K562 (cell line): ENCODE data around the gene CORO6. TPM values are rescaled to one million over a fixed set of nuclear protein-coding genes. Genes with fewer than 3 reads are reported as not detected.

Experiments used
- ATAC-seq: fragments of 200-7000 bp; cut with Tn5 transposase; 3 replicates; pipeline ENCODE4 v1.9.1; 2020; ENCODE audit warnings: moderate library complexity
- BruUV-seq: library from RNA; stranded (reverse); fragments of 400-500 nt; replicated peaks from 2 replicates; lab custom pipeline; 2021; lab: Mats Ljungman, UMichigan
- CTCF ChIA-PET: fragments of 300-600 bp; formaldehyde crosslinking; extraction: SDS; loops from one replicate; lab custom pipeline; 2021; ENCODE audit warnings: low intra/inter-chr PET ratio; lab: Yijun Ruan, JAX
- POLR2A ChIA-PET: fragments of 300-600, 350-650 bp; sonication (Branson Sonifier 250); formaldehyde crosslinking; extraction: SDS; loops from one replicate; lab custom pipeline; 2021; ENCODE audit warnings: antibody characterized with exemption, inconsistent platforms; lab: Yijun Ruan, JAX
- DNase-seq, 4 experiments: peaks; one replicate each; pipeline versions ENCODE4 v3.0.0 to v3.0.0-alpha.2; 2011 to 2018; ENCODE audit warnings: low spot score in 3 of 4, mixed read lengths in 3 of 4; ENCODE audit errors: extremely low read depth in 1 of 4
- FAIRE-seq: peaks from 2 replicates; lab custom pipeline; 2011; peaks lifted over from hg19 to GRCh38; lab: Jason Lieb, UNC
- H2AFZ ChIP-seq: 2 replicates; pipeline ENCODE4 v1.6.0; 2011; ENCODE audit warnings: low read depth, low read length, control low read depth, inconsistent platforms
- H3K27ac ChIP-seq: fragments of 200-600 bp; 3 replicates; pipeline ENCODE4 v1.8.0; 2011; ENCODE audit warnings: low read depth, mild to moderate bottlenecking, control low read depth, inconsistent platforms, low read length, moderate library complexity, mixed read lengths; ENCODE audit errors: extremely low read depth
- H3K27me3 ChIP-seq, 2 experiments: fragments of 300-600 bp in 1 of 2; 2 replicates in 1 of 2; 3 replicates in 1 of 2; pipeline versions ENCODE4 v1.6.0 to v1.8.0; 2011; ENCODE audit warnings: inconsistent platforms in 2 of 2, low read length in 2 of 2, mild to moderate bottlenecking in 1 of 2, mixed read lengths in 1 of 2, moderate library complexity in 1 of 2; ENCODE audit not compliant: control insufficient read depth in 2 of 2, insufficient read depth in 2 of 2
- H3K36me3 ChIP-seq: fragments of 300-600 bp; 3 replicates; pipeline ENCODE4 v1.8.0; 2011; ENCODE audit warnings: mild to moderate bottlenecking, low read length, inconsistent platforms; ENCODE audit not compliant: control insufficient read depth, insufficient read depth
- H3K4me1 ChIP-seq, 2 experiments: fragments of 200-600 bp in 1 of 2; replicated peaks in 1 of 2; 2 replicates in 1 of 2; 3 replicates in 1 of 2; pipeline versions ENCODE4 v1.5.1 to v1.8.0; 2011; ENCODE audit warnings: inconsistent platforms in 2 of 2, low read length in 2 of 2, mild to moderate bottlenecking in 1 of 2, mixed read lengths in 1 of 2, moderate library complexity in 1 of 2; ENCODE audit not compliant: control insufficient read depth in 2 of 2, insufficient read depth in 2 of 2
- H3K4me2 ChIP-seq: 2 replicates; pipeline ENCODE4 v1.6.1; 2011; ENCODE audit warnings: low read length, control low read depth, inconsistent platforms, mixed read lengths; ENCODE audit not compliant: insufficient read depth
- H3K4me3 ChIP-seq: fragments of 200-600 bp; sonication (generic), shearing (Covaris generic); 2 replicates; pipeline ENCODE4 v1.5.1; 2016; ENCODE audit warnings: control low read depth, inconsistent platforms
- H3K79me2 ChIP-seq: fragments of 200-600 bp; 3 replicates; pipeline ENCODE4 v1.8.0; 2011; ENCODE audit warnings: low read length, inconsistent platforms; ENCODE audit not compliant: control insufficient read depth, insufficient read depth
- H3K9ac ChIP-seq, 2 experiments: 2 replicates each; pipeline versions ENCODE4 v1.6.0 to v1.6.1; 2011; ENCODE audit warnings: low read depth in 2 of 2, low read length in 2 of 2, control low read depth in 1 of 2, inconsistent platforms in 1 of 2, mild to moderate bottlenecking in 1 of 2, mixed read lengths in 1 of 2; ENCODE audit not compliant: insufficient read depth in 1 of 2
- H3K9me1 ChIP-seq: one replicate; pipeline ENCODE4 v1.6.0; 2011; ENCODE audit warnings: inconsistent platforms, mild to moderate bottlenecking, low read length, moderate library complexity; ENCODE audit not compliant: control insufficient read depth, insufficient read depth
- H3K9me3 ChIP-seq: replicated peaks from 2 replicates; pipeline ENCODE4 v1.5.1; 2011; ENCODE audit warnings: low read depth, low read length, inconsistent platforms; ENCODE audit not compliant: control insufficient read depth, insufficient read depth
- H4K20me1 ChIP-seq: replicated peaks from 2 replicates; pipeline ENCODE4 v1.6.1; 2011; ENCODE audit warnings: low read length, inconsistent platforms, mixed read lengths; ENCODE audit not compliant: control insufficient read depth, insufficient read depth
- ATF7 ChIP-seq: fragments of 450-650 bp; IDR thresholded peaks from 2 replicates; pipeline ENCODE4 v1.7.1; 2014; ENCODE audit warnings: mild to moderate bottlenecking, moderate library complexity
- CCNT2 ChIP-seq: IDR thresholded peaks from 2 replicates; pipeline ENCODE4 v1.6.1; 2011; ENCODE audit warnings: borderline replicate concordance, low read depth, mild to moderate bottlenecking, moderate library complexity, mixed read lengths, low read length; ENCODE audit not compliant: insufficient read length; ENCODE audit errors: extremely low read depth
- CTBP1 ChIP-seq: fragments of 450-650 bp; IDR thresholded peaks from 2 replicates; pipeline ENCODE4 v1.6.1; 2016; ENCODE audit warnings: borderline replicate concordance
- CXXC5 ChIP-seq: fragments of 250-450 bp; sonication (Bioruptor Pico); IDR thresholded peaks from 2 replicates; pipeline ENCODE4 v1.8.0; 2022; ENCODE audit warnings: inconsistent platforms, mild to moderate bottlenecking, moderate library complexity
- FIP1L1 ChIP-seq: fragments of 200-400 bp; formaldehyde crosslinking; IDR thresholded peaks from 2 replicates; pipeline ENCODE4 v1.6.1; 2018; ENCODE audit warnings: mild to moderate bottlenecking, low read depth, low read length; ENCODE audit not compliant: poor library complexity, severe bottlenecking
- HCFC1 ChIP-seq: IDR thresholded peaks from 2 replicates; pipeline ENCODE4 v1.6.1; 2012; ENCODE audit warnings: low read depth, low read length, improper control_type of control experiment
- HMGN3 ChIP-seq: IDR thresholded peaks from 2 replicates; pipeline ENCODE4 v1.6.1; 2011; ENCODE audit warnings: borderline replicate concordance, low read depth, mild to moderate bottlenecking, mixed read lengths, low read length; ENCODE audit not compliant: insufficient read length; ENCODE audit errors: extremely low read depth
- MTA3 ChIP-seq: fragments of 450-650 bp; formaldehyde crosslinking; IDR thresholded peaks from 2 replicates; pipeline ENCODE4 v1.6.1; 2017; ENCODE audit warnings: mild to moderate bottlenecking, borderline replicate concordance
- NFIC ChIP-seq: fragments of 450-650 bp; IDR thresholded peaks from 2 replicates; pipeline ENCODE4 v1.6.1; 2017; ENCODE audit warnings: mild to moderate bottlenecking, inconsistent platforms
- NONO ChIP-seq, 2 experiments: fragments of 200-400 bp in 1 of 2; fragments of 450-650 bp in 1 of 2; formaldehyde crosslinking in 1 of 2; IDR thresholded peaks; 2 replicates each; pipeline ENCODE4 v1.6.1; 2017; ENCODE audit warnings: low read depth in 2 of 2, mild to moderate bottlenecking in 2 of 2, moderate library complexity in 2 of 2, low read length in 1 of 2
- NR2C2 ChIP-seq, 2 experiments: fragments of 200-800 bp in 1 of 2; sonication (Bioruptor generic) in 1 of 2; sonication (generic) in 1 of 2; formaldehyde crosslinking in 1 of 2; IDR thresholded peaks; 2 replicates each; pipeline versions ENCODE4 v1.6.1 to v1.8.0; 2016 to 2022; ENCODE audit warnings: mild to moderate bottlenecking in 1 of 2, missing compliant biosample characterization in 1 of 2, missing genetic modification characterization in 1 of 2, missing genetic modification reagents in 1 of 2
- POLR3G ChIP-seq: IDR thresholded peaks from 2 replicates; pipeline ENCODE4 v1.6.1; 2011; ENCODE audit not compliant: insufficient read length, insufficient replicate concordance; ENCODE audit errors: extremely low read depth
- WGBS: fragments of 100-300 bp; shearing (Covaris generic); methylation state at CpG from one replicate; pipeline ENCODE4 v1.1.6; 2016; ENCODE audit warnings: low coverage, mixed read lengths; ENCODE audit not compliant: insufficient coverage; ENCODE audit errors: missing lambda C conversion rate; 5-methylcytosine and 5-hydroxymethylcytosine counted together
- in situ Hi-C: fragments of 300-500 bp; cut with MboI; formaldehyde crosslinking; loops from 4 replicates; pipeline ENCODE4 v1.15.0; 2018; ENCODE audit warnings: inconsistent platforms, mixed read lengths
- intact Hi-C: fragments of 100-400 bp; cut with micrococcal nuclease; formaldehyde crosslinking; loops from 2 replicates; pipeline ENCODE4 v1.14.2; 2022
- polyA plus RNA-seq, 8 experiments: library from polyadenylated mRNA; depleted of rRNA in 4 of 8; stranded (reverse) in 5 of 8; unstranded in 3 of 8; fragments of >200 nt; fragmentation: Nextera tagmentation in 2 of 8; fragmentation: Illumina TruSeq in 1 of 8; extraction: Ambion mirVana in 2 of 8; extraction: Trizol in 1 of 8; gene quantifications; 2 replicates each; pipeline versions ENCODE4 v1.2.1 to v1.2.3, GENCODE V29; 2011 to 2014; ENCODE audit warnings: inconsistent platforms in 1 of 8, missing spikeins in 1 of 8
- total RNA-seq, 7 experiments: library from RNA; depleted of rRNA in 6 of 7; stranded (reverse); fragments of >200 nt in 6 of 7; fragmentation: Illumina TruSeq in 2 of 7; extraction: Trizol in 2 of 7; gene quantifications; 2 replicates each; pipeline versions ENCODE4 v1.2.1 to v1.2.3, GENCODE V29; 2011 to 2021; ENCODE audit warnings: low replicate concordance in 1 of 7
- TF ChIP-seq, protein P1 (sequence below), 3 experiments: fragments of 200-800 bp in 1 of 3; sonication (Bioruptor generic) in 1 of 3; sonication (generic) in 1 of 3; formaldehyde crosslinking in 1 of 3; IDR thresholded peaks; 2 replicates each; pipeline versions ENCODE4 v1.6.1 to v1.8.0; 2016 to 2022; ENCODE audit warnings: mild to moderate bottlenecking in 2 of 3, missing compliant biosample characterization in 2 of 3, missing genetic modification characterization in 2 of 3, missing genetic modification reagents in 1 of 3
- TF ChIP-seq, protein P2 (sequence below), 3 experiments: fragments of 200-800 bp in 1 of 3; fragments of 250-450 bp in 1 of 3; fragments of 450-650 bp in 1 of 3; sonication (Bioruptor Pico) in 1 of 3; sonication (Bioruptor generic) in 1 of 3; formaldehyde crosslinking in 1 of 3; IDR thresholded peaks; 2 replicates each; pipeline versions ENCODE4 v1.6.1 to v1.8.0; 2016 to 2022; ENCODE audit warnings: mild to moderate bottlenecking in 2 of 3, missing genetic modification characterization in 2 of 3, missing compliant biosample characterization in 1 of 3, moderate library complexity in 1 of 3

The CORO6 gene
- total and polyA plus RNA-seq, 9 of the 15 experiments (the other 6 are each of a cell fraction or from before 2014, with no cell fraction given) = 0.04 to 11.9 (median 2.4) TPM

DNA sequence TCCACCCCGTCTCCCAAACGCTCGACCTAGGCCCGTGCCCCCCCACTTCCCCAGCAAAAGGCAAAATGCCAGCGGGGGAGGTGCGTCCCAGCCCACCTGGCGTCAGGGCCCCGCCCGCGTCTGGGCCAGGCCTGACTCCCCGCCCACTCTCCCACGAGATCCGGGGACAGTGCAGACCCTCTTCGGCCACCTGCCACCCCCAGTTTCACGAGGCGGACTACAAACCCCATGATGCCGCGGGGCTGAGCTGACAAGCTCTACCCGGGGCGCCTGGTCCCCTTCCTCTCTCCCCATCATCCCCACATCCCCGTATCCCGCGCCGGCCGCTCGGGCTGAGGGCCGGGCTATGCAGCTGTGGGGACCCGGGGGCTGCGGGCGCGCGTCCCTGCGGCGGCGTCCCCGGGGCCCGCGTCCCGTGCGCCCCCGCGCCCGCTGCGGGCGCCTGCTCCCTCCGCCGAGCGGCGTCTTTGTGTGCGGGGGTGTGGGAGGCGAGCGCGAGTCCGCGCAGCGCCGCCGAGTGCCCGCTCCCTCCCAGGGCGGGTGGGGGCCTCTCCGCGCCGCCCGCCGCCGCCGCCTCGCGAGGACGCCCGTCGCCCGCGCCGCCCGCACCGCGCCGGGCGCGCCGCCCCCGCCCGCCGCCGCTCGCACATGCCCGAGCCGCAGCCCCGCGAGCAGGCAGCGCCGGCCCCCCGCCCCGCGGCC is 29.7 kb downstream of the CORO6 start, which contains the start of gene ANKRD13B:
TSS of gene ANKRD13B (plus strand) at position 283 of the 702 bp plus-strand sequence. CDS start 490 bp downstream, outside the sequence.
- peak; percentile 14 for ATAC-seq
- Histone ChIP-seq H3K4me1 (peaks cover 44 to 88% of the 10 kb centered on the region in 2 experiments), H4K20me1 (peaks cover 12% of the 10 kb centered on the region), H3K9me3 (no peaks in the 10 kb centered on the region), H3K9ac (peak within 1 kb of the TSS; percentile 32 to 91; a peak in 3 of 4 replicates), H3K27ac (peak within 1 kb of the TSS; percentile 47; the same call in 1 of the 3 replicates), H2AFZ (peak within 1 kb of the TSS; percentile 95), H3K79me2 (peaks cover 16% of the 10 kb centered on the region), H3K4me2 (peak within 1 kb of the TSS; percentile 83), H3K4me3 (peak within 1 kb of the TSS; percentile 63), H3K36me3 (no peaks in the 10 kb centered on the region), H3K27me3 (no peaks in the 10 kb centered on the region), H3K9me1 (peaks cover 4% of the 10 kb centered on the region)
- in situ Hi-C loops (no loop called here), intact Hi-C loops (loop anchor here (2.0 to 5.0 kb wide), 2 partner anchors 201 to 222 kb away; partner anchors contain the start of gene TAOK1)
- WGBS = 1% methylated on average over 26 of the region's 96 CpGs
- ChIA-PET POLR2A (interaction anchor here (0.9 kb wide), 1 partner anchor 56 kb away, joined by 3 read pairs; no protein-coding TSS in a partner anchor), CTCF (interaction anchor here (0.6 to 2.3 kb wide), 5 partner anchors 223 to 469 kb away, joined by 3 to 19 read pairs (median 3); no protein-coding TSS in a partner anchor)
- peak; percentile 65 to 68 (median 66) for DNase-seq
- no TSS peak for BruUV-seq
- no peak for FAIRE-seq
- TF ChIP-seq NFIC (peak; percentile 69), POLR3G (no peak), FIP1L1 (peak; percentile 42), CTBP1 (0 out of 2 replicates have a peak, but pooled peaks have one; percentile 41), CCNT2 (peak; percentile 32), HCFC1 (peak; percentile 80), CXXC5 (peak; percentile 88), ATF7 (no peak), NONO (IDR thresholded peaks at IDR 0.05; ENCODE audit: low read depth in 2 of 2, low read length in 1 of 2) (peak in 1 of 2 experiments; percentile 69; a peak in 1 of 4 replicates), NR2C2 (CRISPR knock-in tag; IDR thresholded peaks at IDR 0.05) (no peak), NR2C2 (tag; IDR thresholded peaks at IDR 0.05) (peak; percentile 47), MTA3 (no peak), HMGN3 (peak; percentile 60)
- TF ChIP-seq, protein P1, sequence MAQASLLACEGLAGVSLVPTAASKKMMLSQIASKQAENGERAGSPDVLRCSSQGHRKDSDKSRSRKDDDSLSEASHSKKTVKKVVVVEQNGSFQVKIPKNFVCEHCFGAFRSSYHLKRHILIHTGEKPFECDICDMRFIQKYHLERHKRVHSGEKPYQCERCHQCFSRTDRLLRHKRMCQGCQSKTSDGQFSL (CRISPR knock-in tag; IDR thresholded peaks at IDR 0.05) = peak; percentile 93
- TF ChIP-seq, protein P1 (tag; IDR thresholded peaks at IDR 0.05) = peak in 1 of 2 experiments; percentile 81; a peak in 2 of 4 replicates
- TF ChIP-seq, protein P2, sequence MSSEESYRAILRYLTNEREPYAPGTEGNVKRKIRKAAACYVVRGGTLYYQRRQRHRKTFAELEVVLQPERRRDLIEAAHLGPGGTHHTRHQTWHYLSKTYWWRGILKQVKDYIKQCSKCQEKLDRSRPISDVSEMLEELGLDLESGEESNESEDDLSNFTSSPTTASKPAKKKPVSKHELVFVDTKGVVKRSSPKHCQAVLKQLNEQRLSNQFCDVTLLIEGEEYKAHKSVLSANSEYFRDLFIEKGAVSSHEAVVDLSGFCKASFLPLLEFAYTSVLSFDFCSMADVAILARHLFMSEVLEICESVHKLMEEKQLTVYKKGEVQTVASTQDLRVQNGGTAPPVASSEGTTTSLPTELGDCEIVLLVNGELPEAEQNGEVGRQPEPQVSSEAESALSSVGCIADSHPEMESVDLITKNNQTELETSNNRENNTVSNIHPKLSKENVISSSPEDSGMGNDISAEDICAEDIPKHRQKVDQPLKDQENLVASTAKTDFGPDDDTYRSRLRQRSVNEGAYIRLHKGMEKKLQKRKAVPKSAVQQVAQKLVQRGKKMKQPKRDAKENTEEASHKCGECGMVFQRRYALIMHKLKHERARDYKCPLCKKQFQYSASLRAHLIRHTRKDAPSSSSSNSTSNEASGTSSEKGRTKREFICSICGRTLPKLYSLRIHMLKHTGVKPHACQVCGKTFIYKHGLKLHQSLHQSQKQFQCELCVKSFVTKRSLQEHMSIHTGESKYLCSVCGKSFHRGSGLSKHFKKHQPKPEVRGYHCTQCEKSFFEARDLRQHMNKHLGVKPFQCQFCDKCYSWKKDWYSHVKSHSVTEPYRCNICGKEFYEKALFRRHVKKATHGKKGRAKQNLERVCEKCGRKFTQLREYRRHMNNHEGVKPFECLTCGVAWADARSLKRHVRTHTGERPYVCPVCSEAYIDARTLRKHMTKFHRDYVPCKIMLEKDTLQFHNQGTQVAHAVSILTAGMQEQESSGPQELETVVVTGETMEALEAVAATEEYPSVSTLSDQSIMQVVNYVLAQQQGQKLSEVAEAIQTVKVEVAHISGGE (CRISPR knock-in tag; IDR thresholded peaks at IDR 0.05) = peak in 1 of 3 experiments; percentile 62; a peak in 1 of 6 replicates
